Heart left ventricle (tissue), 16 donors: ENCODE data around the gene AKAP13. TPM values are rescaled to one million over a fixed set of nuclear protein-coding genes. Genes with fewer than 3 reads are reported as not detected.

ENCODE experiments used
- ATAC-seq, 4 donors: fragments of 200-7000 bp; cut with Tn5 transposase; one replicate each; pipeline ENCODE4 v1.9.1; 2020 to 2022; ENCODE audit warnings: moderate library complexity in 4 of 4, mild to moderate bottlenecking in 3 of 4, moderate number of reproducible peaks in 1 of 4
- DNase-seq, 5 donors: peaks; one replicate each; pipeline ENCODE4 v3.0.0-alpha.2; 2020
- H3K27ac ChIP-seq, 12 donors: fragments of 200-600 bp; sonication (generic) in 4 of 12; one replicate each; pipeline versions ENCODE4 v1.5.0 to v1.8.0; 2016 to 2022; ENCODE audit warnings: mild to moderate bottlenecking in 2 of 12
- H3K27me3 ChIP-seq, 9 donors: fragments of 200-600 bp; sonication (generic) in 2 of 9; one replicate each; pipeline versions ENCODE4 v1.5.1 to v1.8.0; 2016 to 2022; ENCODE audit warnings: mild to moderate bottlenecking in 3 of 9
- H3K36me3 ChIP-seq, 9 donors: fragments of 200-600 bp; sonication (generic) in 2 of 9; one replicate each; pipeline versions ENCODE4 v1.5.0 to v1.8.0; 2018 to 2022; ENCODE audit warnings: mild to moderate bottlenecking in 2 of 9
- H3K4me1 ChIP-seq, 12 donors: fragments of 200-600 bp; sonication (generic) in 4 of 12; one replicate each; pipeline versions ENCODE4 v1.5.0 to v1.8.0; 2016 to 2022; ENCODE audit warnings: mild to moderate bottlenecking in 3 of 12
- H3K4me3 ChIP-seq, 12 donors: fragments of 200-600 bp; sonication (generic) in 4 of 12; one replicate each; pipeline versions ENCODE4 v1.5.0 to v1.8.0; 2017 to 2022; ENCODE audit warnings: mild to moderate bottlenecking in 9 of 12, moderate library complexity in 4 of 12
- H3K9me3 ChIP-seq, 12 donors: fragments of 200-600 bp; sonication (generic) in 4 of 12; one replicate each; pipeline versions ENCODE4 v1.5.0 to v1.8.0; 2016 to 2022; ENCODE audit warnings: mild to moderate bottlenecking in 1 of 12
- CTCF ChIP-seq, 12 donors: fragments of 200-600 bp; sonication (generic) in 4 of 12; IDR thresholded peaks; one replicate each; pipeline versions ENCODE4 v1.5.0 to v1.8.0; 2018 to 2022; ENCODE audit warnings: antibody characterized with exemption in 12 of 12, mild to moderate bottlenecking in 5 of 12
- POLR2A ChIP-seq, 2 donors: fragments of 450-650 bp; IDR thresholded peaks; one replicate each; pipeline ENCODE4 v1.6.1; 2017; ENCODE audit warnings: antibody characterized with exemption in 2 of 2, mild to moderate bottlenecking in 2 of 2, moderate library complexity in 2 of 2
- WGBS, 4 donors: extraction: QIAGEN DNeasy Blood & Tissue Kit in 2 of 4; methylation state at CpG; one replicate each; pipeline versions ENCODE4 v1.1.5 to v1.1.7; 2013 to 2018; 5-methylcytosine and 5-hydroxymethylcytosine counted together
- intact Hi-C, 10 donors: fragments of 100-400 bp; cut with DNase I; formaldehyde crosslinking; loops; one replicate each; pipeline versions ENCODE4 v1.11.1 to v1.14.2; 2022
- polyA plus RNA-seq, 2 donors: library from polyadenylated mRNA; stranded (reverse); fragments of 200-250 nt; gene quantifications; one replicate each; pipeline ENCODE4 v1.2.3, GENCODE V29; 2013
- total RNA-seq, 9 donors: library from RNA; depleted of rRNA in 2 of 9; stranded (reverse); fragments of >200 nt in 2 of 9; fragmentation: NEBNext Ultra II Directional in 3 of 9; extraction: Animal tissue kit (Norgen Biotek cat#: 25700) in 3 of 9; gene quantifications; one replicate each; pipeline versions ENCODE4 v1.1.0 to v1.2.4, GENCODE V29; 2016 to 2023
- donor health status: ischemic (EF 13 %, LVEDD 7.1; RV severe dilation, severe dysfunction).
- donor health status: healthy with polysubstance abuse.
- donor health status: DM: no; HTN: yes; CAD: no.
- donor health status: DM: no; HTN: no; CAD: no.
- donor health status: ischemic (EF 25% LVEDD 6.9; RV normal size, moderate dysfunction).
- donor health status: ischemic (EF 25% LVEDD 5.7; RV mildly dilated, moderate dysfunction).
- donor health status: healthy.
- donor health status: DM: yes; HTN: yes; CAD: no.
- donor health status: ischemic (EF 35%, LVEDD 5.7; RV mildly dilated, moderate dysfunction).
- donor health status: nonischemic (EF 11% LVEDD 7.7; RV severe dilation, severe dysfunction).
- donor health status: DM: yes; HTN: yes; CAD: no.
- donor health status: PGD.
- donor health status: ischemic (EF 29% LVEDD 5.4; RV normal size, mild dysfunction).
- donor health status: nonischemic (EF 23%, LVEDD 6.1; RV moderate dilation, normal function).

The AKAP13 gene
- total and polyA plus RNA-seq, 11 donors, result 124 to 598 (median 340) TPM

- ATAC-seq (no peak), DNase-seq (no peak)
- no peak for TF ChIP-seq CTCF (IDR thresholded peaks at IDR 0.05)
- no peak for TF ChIP-seq POLR2A (IDR thresholded peaks at IDR 0.05)
- peak overlapping the region; percentile 36 to 83 (median 66) for H3K27ac ChIP-seq
- no peaks in the 10 kb centered on the region for H3K27me3 ChIP-seq
- H3K4me3 ChIP-seq, result no peak overlapping the region
- H3K9me3 ChIP-seq, result no peaks in the 10 kb centered on the region
- peaks cover 10 to 95% (median 67%) of the 10 kb centered on the region in 12 donors for H3K4me1 ChIP-seq
- 91 to 95% (median 93%) methylated on average over 2 of the region's 2 CpGs for WGBS, 4 donors
- no peaks in the 10 kb centered on the region for H3K36me3 ChIP-seq
- intact Hi-C loops, result loop anchor here in 8 of 10 donors (5.0 to 10.0 kb wide), 8 partner anchors 76 to 333 kb away; partner anchors contain the start of gene AKAP13 (in 2 of the 8)
These were observed 121.2 kb downstream of the AKAP13 start for GRCh38 chr15:85501574-85501973.

GRCh38 chr15:85503151-85503799 lies 122.9 kb downstream of the AKAP13 start:
- TF ChIP-seq CTCF (IDR thresholded peaks at IDR 0.05), result no peak
- no peak for TF ChIP-seq POLR2A (IDR thresholded peaks at IDR 0.05)
- Histone ChIP-seq H3K4me3 (no peak overlapping the region), H3K27ac (peak overlapping the region in 8 of 12 donors; percentile 56 to 83 (median 66)), H3K36me3 (no peaks in the 10 kb centered on the region), H3K4me1 (peaks cover 9 to 92% (median 58%) of the 10 kb centered on the region in 12 donors), H3K27me3 (no peaks in the 10 kb centered on the region), H3K9me3 (no peaks in the 10 kb centered on the region)
- WGBS, 4 donors, result 46 to 67% (median 63%) methylated on average over 4 of the region's 4 CpGs
- intact Hi-C loops, result loop anchor here in 8 of 10 donors (5.0 to 10.0 kb wide), 8 partner anchors 74 to 332 kb away; partner anchors contain the start of gene AKAP13 (in 2 of the 8)
- no peak for DNase-seq
- no peak for ATAC-seq

DNA sequence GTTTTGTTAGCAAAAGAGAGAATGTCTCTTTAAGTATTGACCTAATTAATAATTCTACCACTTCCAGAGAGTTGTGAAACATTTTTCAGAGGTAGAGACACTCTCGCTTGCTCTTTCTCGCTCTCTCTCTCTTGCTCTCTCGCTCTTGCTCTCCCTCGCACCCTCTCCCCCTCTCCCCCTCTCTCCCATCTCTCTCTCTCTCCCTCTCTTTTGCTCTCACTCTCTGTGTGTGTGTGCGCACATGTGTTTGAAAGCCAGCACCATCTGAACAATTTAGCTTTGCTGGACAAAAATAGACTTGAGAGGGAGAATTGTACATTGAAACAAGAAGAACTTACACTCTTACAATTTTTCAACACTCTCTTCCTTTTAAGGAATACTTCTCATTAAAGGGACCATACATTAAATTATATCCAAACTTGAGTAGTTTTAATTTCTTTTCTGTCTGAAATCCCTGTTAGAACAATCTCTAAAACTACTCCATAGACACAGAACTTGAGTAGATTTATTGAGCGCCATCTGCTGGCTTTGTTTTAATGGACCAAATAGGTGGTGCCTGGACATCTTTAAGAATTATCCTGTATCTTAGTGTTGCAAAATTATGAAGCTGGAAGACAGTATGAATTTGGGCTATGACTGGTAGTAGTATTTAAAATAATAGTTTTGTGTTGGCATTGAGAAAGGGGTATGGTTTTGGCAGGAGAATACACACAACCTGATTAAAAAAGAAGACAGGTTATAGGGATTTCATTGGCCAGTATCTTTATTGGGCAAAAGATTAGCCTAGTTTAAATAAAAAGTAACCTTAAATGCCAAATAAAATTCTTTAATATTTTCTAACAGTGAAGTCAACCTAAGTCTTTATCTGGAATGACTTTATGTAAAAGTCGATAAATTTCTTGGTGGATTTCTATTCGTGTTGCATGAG lies 124.6 kb downstream of the AKAP13 start:
- Histone ChIP-seq H3K4me1 (peaks cover 2 to 91% (median 48%) of the 10 kb centered on the region in 12 donors), H3K9me3 (no peaks in the 10 kb centered on the region), H3K4me3 (no peak overlapping the region), H3K27ac (peak overlapping the region in 10 of 12 donors; percentile 29 to 83 (median 64)), H3K36me3 (no peaks in the 10 kb centered on the region), H3K27me3 (no peaks in the 10 kb centered on the region)
- 48 to 66% (median 51%) methylated on average over 8 of the region's 8 CpGs for WGBS, 4 donors
- intact Hi-C loops, result loop anchor here in 9 of 10 donors (5.0 to 10.0 kb wide), 9 partner anchors 72 to 330 kb away; partner anchors contain the start of gene AKAP13 (in 2 of the 9)
- TF ChIP-seq POLR2A (IDR thresholded peaks at IDR 0.05) (no peak), CTCF (IDR thresholded peaks at IDR 0.05) (peak; percentile 29 to 79 (median 62))
- peak in 2 of 5 donors; percentile 39 to 62 for DNase-seq
- peak in 3 of 4 donors; percentile 50 to 66 (median 58) for ATAC-seq
